ENCODE data around the gene CDRT4.

GRCh38 chr17:15454346-15454745 is 13.1 kb downstream of the CDRT4 start:
- TF ChIP-seq, protein P1, sequence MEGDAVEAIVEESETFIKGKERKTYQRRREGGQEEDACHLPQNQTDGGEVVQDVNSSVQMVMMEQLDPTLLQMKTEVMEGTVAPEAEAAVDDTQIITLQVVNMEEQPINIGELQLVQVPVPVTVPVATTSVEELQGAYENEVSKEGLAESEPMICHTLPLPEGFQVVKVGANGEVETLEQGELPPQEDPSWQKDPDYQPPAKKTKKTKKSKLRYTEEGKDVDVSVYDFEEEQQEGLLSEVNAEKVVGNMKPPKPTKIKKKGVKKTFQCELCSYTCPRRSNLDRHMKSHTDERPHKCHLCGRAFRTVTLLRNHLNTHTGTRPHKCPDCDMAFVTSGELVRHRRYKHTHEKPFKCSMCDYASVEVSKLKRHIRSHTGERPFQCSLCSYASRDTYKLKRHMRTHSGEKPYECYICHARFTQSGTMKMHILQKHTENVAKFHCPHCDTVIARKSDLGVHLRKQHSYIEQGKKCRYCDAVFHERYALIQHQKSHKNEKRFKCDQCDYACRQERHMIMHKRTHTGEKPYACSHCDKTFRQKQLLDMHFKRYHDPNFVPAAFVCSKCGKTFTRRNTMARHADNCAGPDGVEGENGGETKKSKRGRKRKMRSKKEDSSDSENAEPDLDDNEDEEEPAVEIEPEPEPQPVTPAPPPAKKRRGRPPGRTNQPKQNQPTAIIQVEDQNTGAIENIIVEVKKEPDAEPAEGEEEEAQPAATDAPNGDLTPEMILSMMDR (IDR thresholded peaks at IDR 0.05; ENCODE audit: low read depth, low read length): no peak
- TF ChIP-seq EZH2phosphoT487 (IDR thresholded peaks at IDR 0.05; ENCODE audit: low read depth): no peak
